A549 (cell line): Measurements from ENCODE around the gene PCDH9. TPM values are rescaled to one million over a fixed set of nuclear protein-coding genes. Genes with fewer than 3 reads are reported as not detected.

ENCODE experiments used
- ATAC-seq, 2 experiments: fragments of 200-7000 bp in 1 of 2; fragments of >200 bp in 1 of 2; cut with Nextera tagmentation in 1 of 2; cut with Tn5 transposase in 1 of 2; 3 replicates each; pipeline versions ENCODE4 v1.8.0 to v1.9.1; 2018 to 2020; ENCODE audit warnings: mild to moderate bottlenecking in 1 of 2, moderate library complexity in 1 of 2
- CTCF ChIA-PET: fragments of 300-600 bp; sonication (Branson Sonifier 250); formaldehyde crosslinking; extraction: SDS; loops from one replicate; lab custom pipeline; 2021; ENCODE audit warnings: antibody characterized with exemption, inconsistent platforms; lab: Yijun Ruan, JAX
- POLR2A ChIA-PET: fragments of 350-600 bp; formaldehyde crosslinking; extraction: SDS; loops from one replicate; lab custom pipeline; 2021; ENCODE audit warnings: antibody characterized with exemption, inconsistent platforms; lab: Yijun Ruan, JAX
- DNase-seq, 2 experiments: peaks; one replicate each; pipeline versions ENCODE4 v3.0.0 to v3.0.0-alpha.2; 2011 to 2016; ENCODE audit warnings: low read depth in 1 of 2, low spot score in 1 of 2
- FAIRE-seq: peaks from 2 replicates; lab custom pipeline; 2011; peaks lifted over from hg19 to GRCh38; lab: Jason Lieb, UNC
- H3K27ac ChIP-seq, 2 experiments: fragments of >200 bp; sonication (Bioruptor Twin); formaldehyde crosslinking; 3 replicates each; pipeline ENCODE4 v1.5.1; 2016 to 2017
- H3K4me1 ChIP-seq: fragments of >200 bp; sonication (Bioruptor Twin); formaldehyde crosslinking; 3 replicates; pipeline ENCODE4 v1.6.1; 2016
- H3K4me2 ChIP-seq: fragments of >200 bp; sonication (Bioruptor Twin); formaldehyde crosslinking; 3 replicates; pipeline ENCODE4 v1.6.1; 2016
- H3K4me3 ChIP-seq: fragments of >200 bp; sonication (Bioruptor Twin); formaldehyde crosslinking; 3 replicates; pipeline ENCODE4 v1.5.1; 2016
- H3K9me3 ChIP-seq: fragments of >200 bp; sonication (Bioruptor Twin); formaldehyde crosslinking; 3 replicates; pipeline ENCODE4 v1.6.1; 2016
- CBX2 ChIP-seq: fragments of 200-600 bp; sonication (generic); IDR thresholded peaks from 2 replicates; pipeline ENCODE4 v1.6.1; 2016; ENCODE audit warnings: low read depth, mild to moderate bottlenecking, borderline replicate concordance
- CEBPB ChIP-seq, 2 experiments: fragments of >200 bp in 1 of 2; sonication (Bioruptor Twin) in 1 of 2; formaldehyde crosslinking in 1 of 2; IDR thresholded peaks; 2 replicates each; pipeline ENCODE4 v1.6.1; 2012 to 2016
- CHD2 ChIP-seq: fragments of 150-350 bp; IDR thresholded peaks from 2 replicates; pipeline ENCODE4 v1.6.1; 2014; ENCODE audit warnings: low read length; ENCODE audit not compliant: partially characterized antibody
- EHF ChIP-seq: fragments of 250-450 bp; sonication (Bioruptor Pico); IDR thresholded peaks from 2 replicates; pipeline ENCODE4 v1.5.0; 2020; ENCODE audit warnings: mild to moderate bottlenecking
- EHMT2 ChIP-seq: fragments of 200-600 bp; sonication (generic); IDR thresholded peaks from 2 replicates; pipeline ENCODE4 v1.6.1; 2016; ENCODE audit warnings: antibody characterized with exemption, low read depth, mild to moderate bottlenecking, moderate library complexity
- FOXS1 ChIP-seq: fragments of 250-450 bp; sonication (Bioruptor Pico); IDR thresholded peaks from 2 replicates; pipeline ENCODE4 v1.5.0; 2020; ENCODE audit warnings: mild to moderate bottlenecking, moderate library complexity
- GATA3 ChIP-seq: IDR thresholded peaks from 2 replicates; pipeline ENCODE4 v1.6.1; 2012; ENCODE audit warnings: borderline replicate concordance
- HDAC2 ChIP-seq: fragments of 200-600 bp; sonication (generic); IDR thresholded peaks from 2 replicates; pipeline ENCODE4 v1.6.1; 2016
- HEYL ChIP-seq: fragments of 250-450 bp; sonication (Bioruptor Pico); IDR thresholded peaks from 2 replicates; pipeline ENCODE4 v1.8.0; 2021; ENCODE audit warnings: mild to moderate bottlenecking, moderate library complexity
- HOXB5 ChIP-seq: fragments of 250-450 bp; sonication (Bioruptor Pico); IDR thresholded peaks from 2 replicates; pipeline ENCODE4 v1.5.0; 2020; ENCODE audit warnings: mild to moderate bottlenecking, moderate library complexity
- JUN ChIP-seq, 2 experiments: fragments of >200 bp; sonication (Bioruptor Twin); formaldehyde crosslinking; IDR thresholded peaks; 2 replicates in 1 of 2; 3 replicates in 1 of 2; pipeline ENCODE4 v1.6.1; 2016 to 2017
- KDM1A ChIP-seq: fragments of 200-600 bp; sonication (generic); IDR thresholded peaks from 2 replicates; pipeline ENCODE4 v1.6.1; 2016; ENCODE audit warnings: low read depth, mild to moderate bottlenecking
- MAFK ChIP-seq: fragments of 450-650 bp; IDR thresholded peaks from 2 replicates; pipeline ENCODE4 v1.6.1; 2014; ENCODE audit not compliant: partially characterized antibody
- MAX ChIP-seq: IDR thresholded peaks from 2 replicates; pipeline ENCODE4 v1.6.1; 2012
- MYC ChIP-seq: IDR thresholded peaks from 2 replicates; pipeline ENCODE4 v1.6.1; 2012; ENCODE audit warnings: mild to moderate bottlenecking, inconsistent platforms, low read length, improper control_type of control experiment, borderline replicate concordance
- NFE2L2 ChIP-seq: fragments of 150-350 bp; conservative IDR thresholded peaks from 2 replicates; pipeline ENCODE4 v1.6.1; 2014; ENCODE audit warnings: low read length
- NPAS2 ChIP-seq: fragments of 250-450 bp; sonication (Bioruptor Pico); IDR thresholded peaks from 2 replicates; pipeline ENCODE4 v1.8.0; 2022; ENCODE audit warnings: mild to moderate bottlenecking, moderate library complexity, borderline replicate concordance
- NR3C1 ChIP-seq: fragments of >200 bp; sonication (Bioruptor Twin); formaldehyde crosslinking; IDR thresholded peaks from 3 replicates; pipeline ENCODE4 v1.6.1; 2017
- PHF8 ChIP-seq: fragments of 200-600 bp; sonication (generic); IDR thresholded peaks from 2 replicates; pipeline ENCODE4 v1.6.1; 2016; ENCODE audit warnings: low read depth, mild to moderate bottlenecking, antibody characterized with exemption, moderate library complexity, borderline replicate concordance
- POLR2AphosphoS2 ChIP-seq: conservative IDR thresholded peaks from 2 replicates; pipeline ENCODE4 v1.6.1; 2012; ENCODE audit warnings: low read length, improper control_type of control experiment, inconsistent platforms
- RAD21 ChIP-seq, 2 experiments: fragments of >200 bp in 1 of 2; sonication (Bioruptor Twin) in 1 of 2; formaldehyde crosslinking in 1 of 2; IDR thresholded peaks in 1 of 2; conservative IDR thresholded peaks in 1 of 2; 2 replicates in 1 of 2; 3 replicates in 1 of 2; pipeline ENCODE4 v1.6.1; 2012 to 2018; ENCODE audit warnings: inconsistent platforms in 1 of 2
- RCOR1 ChIP-seq: fragments of 150-350 bp; IDR thresholded peaks from 2 replicates; pipeline ENCODE4 v1.6.1; 2014; ENCODE audit warnings: antibody characterized with exemption, low read length, low read depth
- RFX5 ChIP-seq: fragments of 450-650 bp; IDR thresholded peaks from 2 replicates; pipeline ENCODE4 v1.7.1; 2014; ENCODE audit warnings: antibody characterized with exemption, mild to moderate bottlenecking, moderate library complexity
- SMC3 ChIP-seq: fragments of >200 bp; sonication (Bioruptor Twin); formaldehyde crosslinking; IDR thresholded peaks from 3 replicates; pipeline ENCODE4 v1.6.1; 2018; ENCODE audit warnings: inconsistent platforms
- SREBF2 ChIP-seq: fragments of 450-650 bp; IDR thresholded peaks from 2 replicates; pipeline ENCODE4 v1.6.1; 2014; ENCODE audit warnings: mild to moderate bottlenecking, moderate library complexity
- TFCP2L1 ChIP-seq: fragments of 250-450 bp; sonication (Bioruptor Pico); IDR thresholded peaks from 2 replicates; pipeline ENCODE4 v1.5.0; 2021; ENCODE audit warnings: mild to moderate bottlenecking
- TP53 ChIP-seq: fragments of 250-450 bp; sonication (Bioruptor Pico); IDR thresholded peaks from 2 replicates; pipeline ENCODE4 v1.5.0; 2021; ENCODE audit warnings: mild to moderate bottlenecking, moderate library complexity
- USF2 ChIP-seq: fragments of 450-650 bp; IDR thresholded peaks from 2 replicates; pipeline ENCODE4 v1.6.1; 2014; ENCODE audit warnings: antibody characterized with exemption
- ZC3H11A ChIP-seq: fragments of 450-650 bp; IDR thresholded peaks from 2 replicates; pipeline ENCODE4 v1.6.1; 2014; ENCODE audit warnings: antibody characterized with exemption, mild to moderate bottlenecking
- ZFP36 ChIP-seq: fragments of 450-650 bp; IDR thresholded peaks from 2 replicates; pipeline ENCODE4 v1.6.1; 2014; ENCODE audit warnings: borderline replicate concordance; ENCODE audit not compliant: partially characterized antibody
- ZSCAN20 ChIP-seq: fragments of 250-450 bp; sonication (Bioruptor Pico); IDR thresholded peaks from 2 replicates; pipeline ENCODE4 v1.8.0; 2022; ENCODE audit warnings: mild to moderate bottlenecking, moderate library complexity
- WGBS: methylation state at CpG from one replicate; pipeline ENCODE4 v1.1.6; 2017; ENCODE audit errors: missing lambda C conversion rate; 5-methylcytosine and 5-hydroxymethylcytosine counted together
- polyA plus RNA-seq, 4 experiments: library from polyadenylated mRNA; depleted of rRNA in 3 of 4; stranded (reverse); fragments of >200 nt; fragmentation: RNase III in 1 of 4; extraction: RNeasy Plus Mini Kit Qiagen cat#74134 plus additional on column Dnase treatment in 1 of 4; gene quantifications; 2 replicates in 3 of 4; 3 replicates in 1 of 4; pipeline ENCODE4 v1.2.3, GENCODE V29; 2011 to 2017
- TF ChIP-seq, protein P1 (sequence below): fragments of 250-450 bp; sonication (Bioruptor Pico); IDR thresholded peaks from 2 replicates; pipeline ENCODE4 v1.5.0; 2020; ENCODE audit warnings: low read depth, mild to moderate bottlenecking, moderate library complexity

PCDH9 gene
- polyA plus RNA-seq, 2 of the 4 experiments (the other 2 are of a cell fraction) = 16.0 to 29.5 TPM

- ChIA-PET POLR2A (no interaction called here), CTCF (no interaction called here)
- TF ChIP-seq GATA3 = peak; percentile 34; the same call in 1 of the 2 replicates
- TF ChIP-seq HDAC2 = no peak
- H3K9me3 ChIP-seq = no peaks in the 10 kb centered on the region
- ATAC-seq (no peak), DNase-seq (peak in 1 of 2 experiments; percentile 21), FAIRE-seq (no peak)
- H3K4me1 ChIP-seq = peaks cover 24% of the 10 kb centered on the region
- H3K4me2 ChIP-seq = no peak overlapping the region
- WGBS = 73% methylated on average over 1 of the region's 1 CpG
- H3K4me3 ChIP-seq = no peak overlapping the region
- H3K27ac ChIP-seq = no peak overlapping the region
Observed at GRCh38 chr13:66805657-66806056, 424.5 kb downstream of the PCDH9 start.

- DNase-seq (no peak), FAIRE-seq (no peak), ATAC-seq (no peak)
- Histone ChIP-seq H3K4me1 (peaks cover 24% of the 10 kb centered on the region), H3K4me2 (no peak overlapping the region), H3K4me3 (no peak overlapping the region), H3K27ac (no peak overlapping the region), H3K9me3 (no peaks in the 10 kb centered on the region)
- CTCF ChIA-PET = no interaction called here
- TF ChIP-seq JUN (IDR thresholded peaks at IDR 0.05) (no peak), CBX2 (no peak), CEBPB (IDR thresholded peaks at IDR 0.05) (no peak), ZC3H11A (no peak), CHD2 (no peak), MAX (no peak), MAFK (no peak), HOXB5 (CRISPR knock-in tag) (no peak), POLR2AphosphoS2 (no peak), KDM1A (no peak), USF2 (no peak), ZFP36 (no peak), EHMT2 (no peak), NPAS2 (no peak), PHF8 (no peak), EHF (CRISPR knock-in tag) (no peak), SREBF2 (no peak)
- TF ChIP-seq, protein P1, sequence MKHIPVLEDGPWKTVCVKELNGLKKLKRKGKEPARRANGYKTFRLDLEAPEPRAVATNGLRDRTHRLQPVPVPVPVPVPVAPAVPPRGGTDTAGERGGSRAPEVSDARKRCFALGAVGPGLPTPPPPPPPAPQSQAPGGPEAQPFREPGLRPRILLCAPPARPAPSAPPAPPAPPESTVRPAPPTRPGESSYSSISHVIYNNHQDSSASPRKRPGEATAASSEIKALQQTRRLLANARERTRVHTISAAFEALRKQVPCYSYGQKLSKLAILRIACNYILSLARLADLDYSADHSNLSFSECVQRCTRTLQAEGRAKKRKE (CRISPR knock-in tag) = no peak
- WGBS = 50% methylated on average over 1 of the region's 1 CpG
- POLR2A ChIA-PET = no interaction called here
Observed at GRCh38 chr13:66803808-66804456, 426.2 kb downstream of the PCDH9 start.

DNA sequence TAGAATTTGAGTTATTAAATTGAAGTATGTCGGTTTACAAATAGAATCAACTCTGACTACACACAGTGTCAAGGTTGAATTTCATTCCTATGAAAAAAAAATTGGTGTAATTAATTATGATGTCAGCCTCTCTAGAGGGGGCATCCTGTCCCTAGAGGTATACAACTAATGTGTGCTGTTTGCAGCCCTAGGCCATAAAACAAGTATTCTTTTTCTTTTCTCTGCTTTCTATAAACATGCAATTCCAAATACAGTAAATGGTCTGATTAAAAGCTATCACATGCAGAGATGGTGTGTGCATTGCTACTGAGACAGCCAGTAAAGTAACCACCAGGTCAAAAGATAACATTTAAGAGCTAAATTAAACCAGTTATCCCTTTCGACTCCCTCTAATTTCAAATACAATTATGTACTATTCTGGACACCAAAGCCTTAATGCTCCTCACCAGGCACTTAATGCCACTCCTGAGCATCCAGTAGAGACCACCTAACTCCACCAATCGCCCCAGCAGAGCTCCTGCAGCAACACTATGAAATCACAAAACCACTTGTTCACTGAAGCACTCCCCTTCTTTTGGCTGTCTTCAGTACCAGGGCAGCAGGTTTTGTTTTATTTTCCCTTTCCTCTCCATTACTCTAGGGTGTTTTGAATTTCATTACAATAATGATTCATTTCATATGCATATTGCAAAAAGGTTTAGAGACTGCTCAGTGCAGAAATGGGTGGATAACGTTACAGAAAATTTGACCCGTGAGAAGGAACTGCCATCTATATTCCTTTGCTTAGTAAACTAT is 426.9 kb downstream of the PCDH9 start:
- ChIA-PET POLR2A (no interaction called here), CTCF (no interaction called here)
- Histone ChIP-seq H3K9me3 (no peaks in the 10 kb centered on the region), H3K27ac (no peak overlapping the region), H3K4me2 (no peak overlapping the region), H3K4me3 (no peak overlapping the region), H3K4me1 (peaks cover 24% of the 10 kb centered on the region)
- WGBS = 85% methylated on average over 5 of the region's 5 CpGs
- TF ChIP-seq TFCP2L1 (no peak), ZSCAN20 (CRISPR knock-in tag) (no peak), CHD2 (no peak), NR3C1 (no peak), ZFP36 (no peak), RAD21 (conservative IDR thresholded peaks at IDR 0.05 in 1 of 2, IDR thresholded peaks at IDR 0.05 in 1 of 2) (no peak), RCOR1 (no peak), SMC3 (no peak), HEYL (no peak), MYC (no peak), POLR2AphosphoS2 (no peak), FOXS1 (no peak), JUN (IDR thresholded peaks at IDR 0.05) (no peak), TP53 (CRISPR knock-in tag) (no peak), RFX5 (no peak), GATA3 (no peak), USF2 (no peak), SREBF2 (no peak), EHF (CRISPR knock-in tag) (no peak), NFE2L2 (no peak)
- DNase-seq (no peak), ATAC-seq (no peak), FAIRE-seq (no peak)
